ENCODE measurements around the gene MCCC1.

DNA sequence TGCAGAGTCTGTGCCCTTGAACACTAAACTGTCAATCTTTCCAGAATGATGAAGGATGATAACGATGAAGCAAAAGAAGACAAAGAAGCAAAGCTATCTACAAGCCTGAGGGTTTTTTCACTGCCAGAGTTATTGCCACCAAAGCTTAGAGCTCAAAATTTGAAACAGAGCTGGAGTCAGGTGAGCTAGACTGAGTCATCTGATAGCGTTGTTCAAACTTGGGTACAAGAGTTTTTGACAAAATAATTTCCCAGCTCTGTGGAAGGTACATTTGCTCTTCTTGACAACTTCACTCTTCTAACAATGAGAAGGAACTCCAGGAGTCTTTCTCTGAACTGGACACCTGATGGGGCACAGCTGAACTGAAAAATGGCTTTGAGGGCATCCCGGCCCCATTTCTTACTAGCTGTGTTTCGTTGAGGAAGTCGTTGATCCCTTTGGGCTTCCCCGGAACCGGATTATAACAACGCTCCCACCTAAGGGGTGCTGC is 715 bp downstream of the MCCC1 start:
- TF ChIP-seq, protein P1, sequence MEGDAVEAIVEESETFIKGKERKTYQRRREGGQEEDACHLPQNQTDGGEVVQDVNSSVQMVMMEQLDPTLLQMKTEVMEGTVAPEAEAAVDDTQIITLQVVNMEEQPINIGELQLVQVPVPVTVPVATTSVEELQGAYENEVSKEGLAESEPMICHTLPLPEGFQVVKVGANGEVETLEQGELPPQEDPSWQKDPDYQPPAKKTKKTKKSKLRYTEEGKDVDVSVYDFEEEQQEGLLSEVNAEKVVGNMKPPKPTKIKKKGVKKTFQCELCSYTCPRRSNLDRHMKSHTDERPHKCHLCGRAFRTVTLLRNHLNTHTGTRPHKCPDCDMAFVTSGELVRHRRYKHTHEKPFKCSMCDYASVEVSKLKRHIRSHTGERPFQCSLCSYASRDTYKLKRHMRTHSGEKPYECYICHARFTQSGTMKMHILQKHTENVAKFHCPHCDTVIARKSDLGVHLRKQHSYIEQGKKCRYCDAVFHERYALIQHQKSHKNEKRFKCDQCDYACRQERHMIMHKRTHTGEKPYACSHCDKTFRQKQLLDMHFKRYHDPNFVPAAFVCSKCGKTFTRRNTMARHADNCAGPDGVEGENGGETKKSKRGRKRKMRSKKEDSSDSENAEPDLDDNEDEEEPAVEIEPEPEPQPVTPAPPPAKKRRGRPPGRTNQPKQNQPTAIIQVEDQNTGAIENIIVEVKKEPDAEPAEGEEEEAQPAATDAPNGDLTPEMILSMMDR (IDR thresholded peaks at IDR 0.05), result no peak
- no peak for TF ChIP-seq EP300 (IDR thresholded peaks at IDR 0.05)
- TF ChIP-seq POLR2AphosphoS5 (IDR thresholded peaks at IDR 0.05), result no peak
- TF ChIP-seq POLR2A (IDR thresholded peaks at IDR 0.05), result no peak

Data from suprapubic skin (tissue), 4 donors.